Adrenal gland (tissue), 5 donors: ENCODE results near the gene CFAP69.

ENCODE experiments used
- POLR2A ChIP-seq, 2 donors: fragments of 450-650 bp; IDR thresholded peaks; one replicate each; pipeline ENCODE4 v1.6.1; 2017; ENCODE audit warnings: antibody characterized with exemption in 2 of 2, mild to moderate bottlenecking in 2 of 2, moderate library complexity in 1 of 2
- TF ChIP-seq, protein P1 (sequence below), 6 experiments: fragments of 450-650 bp in 4 of 6; fragments of 200-600 bp in 2 of 6; sonication (generic) in 1 of 6; IDR thresholded peaks; 1 replicate in 5 of 6; 2 replicates in 1 of 6; pipeline versions ENCODE4 v1.5.1 to v1.8.0; 2016 to 2021; ENCODE audit warnings: antibody characterized with exemption in 6 of 6, mild to moderate bottlenecking in 2 of 6, moderate library complexity in 1 of 6
- donor health status: DM: no; HTN: no; CAD: no.

- TF ChIP-seq, protein P1, sequence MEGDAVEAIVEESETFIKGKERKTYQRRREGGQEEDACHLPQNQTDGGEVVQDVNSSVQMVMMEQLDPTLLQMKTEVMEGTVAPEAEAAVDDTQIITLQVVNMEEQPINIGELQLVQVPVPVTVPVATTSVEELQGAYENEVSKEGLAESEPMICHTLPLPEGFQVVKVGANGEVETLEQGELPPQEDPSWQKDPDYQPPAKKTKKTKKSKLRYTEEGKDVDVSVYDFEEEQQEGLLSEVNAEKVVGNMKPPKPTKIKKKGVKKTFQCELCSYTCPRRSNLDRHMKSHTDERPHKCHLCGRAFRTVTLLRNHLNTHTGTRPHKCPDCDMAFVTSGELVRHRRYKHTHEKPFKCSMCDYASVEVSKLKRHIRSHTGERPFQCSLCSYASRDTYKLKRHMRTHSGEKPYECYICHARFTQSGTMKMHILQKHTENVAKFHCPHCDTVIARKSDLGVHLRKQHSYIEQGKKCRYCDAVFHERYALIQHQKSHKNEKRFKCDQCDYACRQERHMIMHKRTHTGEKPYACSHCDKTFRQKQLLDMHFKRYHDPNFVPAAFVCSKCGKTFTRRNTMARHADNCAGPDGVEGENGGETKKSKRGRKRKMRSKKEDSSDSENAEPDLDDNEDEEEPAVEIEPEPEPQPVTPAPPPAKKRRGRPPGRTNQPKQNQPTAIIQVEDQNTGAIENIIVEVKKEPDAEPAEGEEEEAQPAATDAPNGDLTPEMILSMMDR (IDR thresholded peaks at IDR 0.05): no peak
- no peak for TF ChIP-seq POLR2A (IDR thresholded peaks at IDR 0.05)
Observed at GRCh38 chr7:90232430-90232829, 12.5 kb upstream of the CFAP69 start.
